Memory B cell (primary cell): ENCODE results near the gene PSTPIP2.
"Not testable (repeated sequence)": the region's sequence is repeated elsewhere in the genome, so short reads cannot be mapped to it uniquely, and the experiment has no call there.

Source experiments
- ATAC-seq: fragments of 150-1000 bp; cut with Tn5 transposase; 2 replicates; pipeline ENCODE4 v1.10.0; 2021; ENCODE audit warnings: low read depth, mild to moderate bottlenecking, moderate library complexity
- DNase-seq, 2 donors: peaks; one replicate each; pipeline ENCODE4 v3.0.0; 2022; ENCODE audit warnings: low spot score in 2 of 2
- H3K27ac Mint-ChIP-seq: one replicate; pipeline ENCODE4 v1.8.0; 2022; ENCODE audit warnings: mild to moderate bottlenecking, moderate library complexity, mixed read lengths
- H3K27me3 Mint-ChIP-seq: one replicate; pipeline ENCODE4 v1.8.0; 2022; ENCODE audit warnings: mixed read lengths
- H3K36me3 Mint-ChIP-seq: one replicate; pipeline ENCODE4 v1.8.0; 2022; ENCODE audit warnings: mild to moderate bottlenecking, mixed read lengths
- H3K4me1 Mint-ChIP-seq: one replicate; pipeline ENCODE4 v1.8.0; 2022; ENCODE audit warnings: mixed read lengths
- H3K4me3 Mint-ChIP-seq: one replicate; pipeline ENCODE4 v1.8.0; 2022; ENCODE audit warnings: mild to moderate bottlenecking, moderate library complexity, mixed read lengths
- H3K9me3 Mint-ChIP-seq: one replicate; pipeline ENCODE4 v1.8.0; 2022; ENCODE audit warnings: mixed read lengths

PSTPIP2 gene

DNA sequence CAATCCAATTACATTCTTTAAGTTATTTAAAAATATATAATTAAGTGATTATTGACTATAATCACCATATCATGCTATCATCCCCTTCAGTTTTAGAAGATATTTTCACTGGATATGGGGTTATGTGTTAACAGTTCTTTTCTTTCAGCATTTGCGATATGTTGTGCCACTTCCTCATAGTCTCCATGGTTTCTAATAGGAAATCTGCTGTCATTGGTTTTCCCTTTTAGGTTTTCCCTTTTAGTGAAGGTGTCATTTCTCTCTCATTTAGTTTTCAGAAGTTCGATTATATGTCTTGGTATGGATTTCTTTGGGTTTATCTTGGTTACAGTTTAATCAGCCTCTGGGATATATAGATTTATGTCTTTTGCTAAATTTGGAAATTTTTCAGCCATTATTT is 70.2 kb downstream of the PSTPIP2 start:
- ATAC-seq, result no peak
- H3K27ac Mint-ChIP-seq, result no peak overlapping the region
- H3K9me3 Mint-ChIP-seq, result peaks cover 4% of the 10 kb centered on the region
- H3K4me3 Mint-ChIP-seq, result no peak overlapping the region
- no peaks in the 10 kb centered on the region for H3K27me3 Mint-ChIP-seq
- DNase-seq, result no peak
- H3K4me1 Mint-ChIP-seq, result peaks cover 7% of the 10 kb centered on the region
- no peaks in the 10 kb centered on the region for H3K36me3 Mint-ChIP-seq

DNA sequence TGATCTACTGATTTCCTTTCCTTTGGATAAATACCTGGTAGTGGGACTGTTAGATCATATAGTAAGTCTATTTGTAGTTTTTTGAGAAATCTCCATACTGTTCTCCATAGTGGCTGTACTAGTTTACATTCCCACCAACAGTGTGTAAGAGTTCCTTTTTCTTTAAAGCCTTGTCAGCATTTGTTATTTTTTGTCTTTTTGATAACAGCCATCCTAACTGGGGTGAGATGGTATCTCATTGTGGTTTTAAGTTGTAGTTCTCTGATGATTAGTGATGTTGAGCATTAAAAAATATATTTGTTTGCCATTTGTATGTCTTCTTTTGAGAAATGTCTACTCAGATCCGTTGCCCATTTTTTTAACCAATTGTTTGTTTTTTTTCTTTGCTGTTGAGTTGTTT is 71.0 kb downstream of the PSTPIP2 start:
- DNase-seq, result no peak
- H3K27me3 Mint-ChIP-seq, result no peaks in the 10 kb centered on the region
- H3K36me3 Mint-ChIP-seq, result no peaks in the 10 kb centered on the region
- H3K4me1 Mint-ChIP-seq, result peaks cover 7% of the 10 kb centered on the region
- no peak overlapping the region for H3K27ac Mint-ChIP-seq
- ATAC-seq, result no peak
- H3K9me3 Mint-ChIP-seq, result peaks cover 4% of the 10 kb centered on the region
- no peak overlapping the region for H3K4me3 Mint-ChIP-seq

DNA sequence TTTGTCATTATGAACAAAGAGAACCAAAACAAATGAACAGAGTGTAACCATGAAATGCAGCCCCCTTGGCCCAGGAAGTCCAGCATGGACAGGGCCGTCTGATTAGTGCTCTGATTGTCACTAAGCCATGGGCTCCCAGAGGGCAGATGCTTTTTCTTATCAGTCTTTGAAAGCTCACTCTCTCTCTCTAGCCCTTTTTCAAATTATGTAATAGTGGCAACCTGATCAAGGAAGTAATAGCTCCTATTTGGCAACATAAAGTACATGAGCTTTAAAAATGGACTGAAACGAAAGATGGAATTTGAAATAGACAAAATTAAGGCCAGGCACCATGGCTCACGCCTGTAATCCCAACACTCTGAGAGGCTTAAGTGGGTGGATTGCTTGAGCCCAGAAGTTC is 72.5 kb downstream of the PSTPIP2 start:
- H3K4me1 Mint-ChIP-seq, result peaks cover 7% of the 10 kb centered on the region
- no peak for DNase-seq
- ATAC-seq, result no peak
- peaks cover 4% of the 10 kb centered on the region for H3K9me3 Mint-ChIP-seq
- no peaks in the 10 kb centered on the region for H3K27me3 Mint-ChIP-seq
- H3K27ac Mint-ChIP-seq, result no peak overlapping the region
- no peaks in the 10 kb centered on the region for H3K36me3 Mint-ChIP-seq
- no peak overlapping the region for H3K4me3 Mint-ChIP-seq

DNA sequence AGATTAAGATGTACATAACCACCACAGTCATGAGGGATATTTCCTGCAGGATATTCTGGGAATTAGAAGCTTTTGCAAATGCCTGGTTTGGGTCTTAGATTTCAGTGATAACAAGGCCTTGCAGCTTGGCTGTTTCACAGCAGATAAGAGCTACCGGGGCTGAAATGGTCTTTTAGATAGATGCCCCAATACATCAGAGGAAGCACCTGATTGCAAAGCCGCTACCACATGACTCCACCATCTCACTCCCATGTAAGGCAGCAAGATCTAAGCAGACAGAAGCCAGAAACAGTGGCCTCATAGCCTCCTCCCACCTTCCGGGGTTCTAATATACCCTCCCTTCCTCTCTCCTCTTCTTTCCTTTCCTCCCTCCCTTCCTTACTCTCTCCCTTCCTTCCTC is 73.8 kb downstream of the PSTPIP2 start:
- DNase-seq (no peak), ATAC-seq (no peak)
- Mint-ChIP-seq H3K27me3 (no peaks in the 10 kb centered on the region), H3K4me1 (peaks cover 7% of the 10 kb centered on the region), H3K9me3 (peaks cover 4% of the 10 kb centered on the region), H3K4me3 (no peak overlapping the region), H3K27ac (no peak overlapping the region), H3K36me3 (no peaks in the 10 kb centered on the region)

GRCh38 chr18:45997700-45998151 is 74.3 kb downstream of the PSTPIP2 start:
- ATAC-seq (peak; percentile 21), DNase-seq (no peak)
- H3K27me3 Mint-ChIP-seq, result no peaks in the 10 kb centered on the region
- peaks cover 7% of the 10 kb centered on the region for H3K4me1 Mint-ChIP-seq
- H3K4me3 Mint-ChIP-seq, result no peak overlapping the region
- no peak overlapping the region for H3K27ac Mint-ChIP-seq
- H3K9me3 Mint-ChIP-seq, result peaks cover 4% of the 10 kb centered on the region
- H3K36me3 Mint-ChIP-seq, result no peaks in the 10 kb centered on the region

DNA sequence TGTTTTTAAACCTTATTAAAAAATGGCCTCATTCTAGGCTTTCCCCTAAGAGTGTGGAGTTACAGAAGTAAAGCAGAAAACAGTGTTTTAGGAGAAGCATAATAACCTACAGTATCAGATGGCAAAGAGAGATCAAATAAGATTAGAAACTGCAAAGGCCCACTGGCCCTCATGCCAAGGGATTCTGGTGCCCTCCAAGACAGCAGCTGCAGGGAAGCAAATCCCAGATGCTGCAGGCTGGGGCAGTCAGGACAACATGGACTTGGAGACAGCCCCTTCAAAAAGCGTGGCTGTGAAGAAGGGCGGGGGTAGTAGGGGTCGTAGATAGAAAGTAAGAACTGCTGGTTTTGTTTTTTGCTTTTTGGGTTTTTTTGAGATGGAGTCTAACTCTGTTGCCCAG is 76.6 kb downstream of the PSTPIP2 start:
- H3K9me3 Mint-ChIP-seq, result no peaks in the 10 kb centered on the region
- no peak overlapping the region for H3K4me3 Mint-ChIP-seq
- no peak for DNase-seq
- H3K4me1 Mint-ChIP-seq, result peaks cover 7% of the 10 kb centered on the region
- no peaks in the 10 kb centered on the region for H3K36me3 Mint-ChIP-seq
- no peak overlapping the region for H3K27ac Mint-ChIP-seq
- no peaks in the 10 kb centered on the region for H3K27me3 Mint-ChIP-seq
- no peak for ATAC-seq

- no peak for ATAC-seq
- peaks cover 2% of the 10 kb centered on the region for H3K27me3 Mint-ChIP-seq
- no peaks in the 10 kb centered on the region for H3K9me3 Mint-ChIP-seq
- peaks cover 2% of the 10 kb centered on the region for H3K36me3 Mint-ChIP-seq
- no peak overlapping the region for H3K27ac Mint-ChIP-seq
- no peak for DNase-seq
- peaks cover 5% of the 10 kb centered on the region for H3K4me1 Mint-ChIP-seq
- H3K4me3 Mint-ChIP-seq, result no peak overlapping the region
Measured at GRCh38 chr18:45993438-45993837, 78.6 kb downstream of the PSTPIP2 start.

DNA sequence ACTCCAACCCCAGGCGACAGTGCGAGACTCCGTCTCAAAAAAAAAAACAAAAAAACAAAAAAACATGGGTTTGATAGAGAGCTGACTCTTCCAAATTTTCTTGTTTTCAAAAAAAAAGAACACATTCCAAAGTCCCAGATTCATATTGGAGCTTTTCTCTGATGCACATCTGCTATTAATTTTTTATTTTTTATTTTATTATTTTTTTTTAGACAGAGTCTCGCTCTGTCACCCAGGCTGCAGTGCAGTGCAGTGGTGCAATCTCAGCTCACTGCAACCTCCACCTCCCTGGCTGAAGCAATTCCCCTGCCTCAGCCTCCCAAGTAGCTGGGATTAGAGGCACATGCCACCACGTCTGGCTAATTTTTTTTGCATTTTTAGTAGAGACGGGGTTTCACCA is 79.5 kb downstream of the PSTPIP2 start:
- H3K9me3 Mint-ChIP-seq, ATAC-seq, H3K27me3 Mint-ChIP-seq, H3K4me3 Mint-ChIP-seq, H3K27ac Mint-ChIP-seq, H3K36me3 Mint-ChIP-seq, H3K4me1 Mint-ChIP-seq, DNase-seq: not testable (repeated sequence)

GRCh38 chr18:45991788-45992187 is 80.3 kb downstream of the PSTPIP2 start:
- DNase-seq, result no peak
- peaks cover 6% of the 10 kb centered on the region for H3K27me3 Mint-ChIP-seq
- ATAC-seq, result no peak
- no peaks in the 10 kb centered on the region for H3K9me3 Mint-ChIP-seq
- peaks cover 2% of the 10 kb centered on the region for H3K36me3 Mint-ChIP-seq
- H3K4me3 Mint-ChIP-seq, result no peak overlapping the region
- no peaks in the 10 kb centered on the region for H3K4me1 Mint-ChIP-seq
- no peak overlapping the region for H3K27ac Mint-ChIP-seq

DNA sequence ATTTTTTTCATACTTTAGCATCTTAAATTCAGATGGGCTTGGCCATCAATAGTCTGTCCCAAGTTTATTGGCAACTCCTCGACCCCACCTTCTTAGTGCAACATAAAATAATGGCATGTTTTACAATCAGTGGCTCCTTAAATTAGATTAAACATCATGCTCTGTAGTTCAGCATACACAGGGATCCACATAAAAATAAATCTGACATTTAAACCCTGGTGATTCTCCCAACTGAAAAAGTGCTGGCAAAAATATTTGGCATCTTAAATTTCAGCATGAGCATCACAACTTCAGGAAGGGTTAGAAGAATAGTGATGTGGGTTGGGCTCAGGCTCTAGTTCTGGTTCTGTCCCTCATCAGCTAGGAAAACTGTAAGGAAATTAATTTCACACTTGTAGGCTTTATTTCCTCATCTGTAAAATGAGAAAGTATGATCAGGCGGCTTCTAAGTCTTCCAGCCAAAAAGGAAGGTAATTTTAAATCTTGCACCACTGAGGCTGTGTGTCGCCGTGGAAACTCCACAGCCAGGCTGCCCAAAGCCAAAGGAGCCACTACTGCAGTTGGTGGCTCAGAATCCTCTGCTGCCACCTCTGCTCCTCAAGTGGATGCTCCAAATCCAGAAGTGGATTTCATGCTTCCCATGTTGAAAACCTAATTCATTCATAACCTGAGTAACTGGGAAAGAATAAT is 87.4 kb downstream of the PSTPIP2 start:
- Mint-ChIP-seq H3K4me3 (no peak overlapping the region), H3K9me3 (no peaks in the 10 kb centered on the region), H3K27ac (no peak overlapping the region)

DNA sequence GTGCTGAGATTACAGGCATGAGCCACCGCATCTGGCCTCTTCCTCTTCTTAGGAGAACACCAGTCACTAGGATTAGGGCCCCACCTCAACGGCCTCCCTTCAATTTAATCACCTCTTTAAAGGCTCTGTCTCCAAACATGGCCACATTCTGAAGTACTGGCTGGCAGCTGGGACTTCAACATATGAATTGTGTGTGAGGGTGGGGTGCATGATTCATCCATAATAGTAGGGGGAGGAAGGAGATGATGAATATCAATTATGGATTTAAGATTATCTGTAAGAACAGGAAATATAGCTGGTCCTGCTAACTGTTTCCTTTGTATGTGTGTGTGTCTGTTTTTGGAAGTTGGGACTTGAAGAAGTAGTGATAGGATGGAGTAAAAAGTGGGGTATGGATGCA is 90.2 kb downstream of the PSTPIP2 start:
- Mint-ChIP-seq H3K4me1 (no peaks in the 10 kb centered on the region), H3K9me3 (no peaks in the 10 kb centered on the region), H3K27me3 (peaks cover 7% of the 10 kb centered on the region), H3K27ac (no peak overlapping the region), H3K4me3 (no peak overlapping the region), H3K36me3 (no peaks in the 10 kb centered on the region)
- ATAC-seq (no peak), DNase-seq (no peak)

More for the DNA sequence above, 87.4 kb downstream of the PSTPIP2 start:
- DNase-seq (no peak), ATAC-seq (no peak)
- Mint-ChIP-seq H3K36me3 (peaks cover 2% of the 10 kb centered on the region), H3K4me1 (no peaks in the 10 kb centered on the region), H3K27me3 (peaks cover 13% of the 10 kb centered on the region)

DNA sequence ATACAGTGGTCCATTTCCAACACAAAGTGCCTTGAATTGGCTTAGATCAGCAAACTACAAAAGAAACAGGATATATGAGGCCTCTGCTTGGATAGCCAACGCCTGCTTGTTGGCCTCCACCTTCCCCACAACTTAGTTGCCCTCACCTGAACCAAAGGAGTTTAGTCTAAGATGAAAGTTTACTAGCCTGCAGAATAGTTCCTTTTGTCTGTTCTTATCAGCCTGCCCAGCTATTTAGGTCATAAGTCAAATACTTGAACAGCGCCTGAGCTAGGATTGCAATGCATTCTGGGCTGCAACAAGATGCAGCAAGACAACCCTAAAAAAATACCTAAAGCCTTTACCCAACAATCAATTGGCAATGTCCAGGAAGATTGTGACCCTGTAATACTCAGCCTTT is 91.8 kb downstream of the PSTPIP2 start:
- H3K4me1 Mint-ChIP-seq, result no peaks in the 10 kb centered on the region
- no peaks in the 10 kb centered on the region for H3K36me3 Mint-ChIP-seq
- no peak for ATAC-seq
- H3K27ac Mint-ChIP-seq, result no peak overlapping the region
- H3K27me3 Mint-ChIP-seq, result peaks cover 7% of the 10 kb centered on the region
- no peaks in the 10 kb centered on the region for H3K9me3 Mint-ChIP-seq
- no peak overlapping the region for H3K4me3 Mint-ChIP-seq
- DNase-seq, result no peak

GRCh38 chr18:45978084-45978483 is 94.0 kb downstream of the PSTPIP2 start:
- Mint-ChIP-seq H3K27ac (no peak overlapping the region), H3K4me1 (peaks cover 6% of the 10 kb centered on the region), H3K4me3 (no peak overlapping the region), H3K9me3 (no peaks in the 10 kb centered on the region), H3K27me3 (peaks cover 7% of the 10 kb centered on the region), H3K36me3 (no peaks in the 10 kb centered on the region)
- no peak for ATAC-seq
- DNase-seq, result no peak

DNA sequence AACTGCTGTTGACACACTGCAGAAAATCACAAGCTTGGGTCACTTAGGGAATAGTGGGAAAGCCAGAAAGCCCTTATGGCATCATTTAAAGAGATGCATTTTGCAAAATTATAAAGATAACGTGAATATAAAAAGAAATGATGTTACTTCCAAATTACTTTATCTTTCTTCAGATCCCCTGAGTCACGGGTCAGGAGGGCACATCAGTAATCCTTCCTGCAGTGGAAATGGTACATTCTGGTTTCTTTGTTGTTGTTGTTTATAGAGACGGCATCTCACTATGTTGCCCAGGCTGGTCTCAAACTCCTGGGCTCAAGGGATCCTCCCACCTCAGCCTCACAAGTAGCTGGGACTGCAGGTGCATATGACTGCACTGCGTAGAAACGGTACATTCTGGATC is 95.1 kb downstream of the PSTPIP2 start:
- peaks cover 6% of the 10 kb centered on the region for H3K4me1 Mint-ChIP-seq
- H3K9me3 Mint-ChIP-seq, result no peaks in the 10 kb centered on the region
- H3K36me3 Mint-ChIP-seq, result no peaks in the 10 kb centered on the region
- ATAC-seq, result no peak
- DNase-seq, result no peak
- H3K27me3 Mint-ChIP-seq, result peaks cover 2% of the 10 kb centered on the region
- no peak overlapping the region for H3K27ac Mint-ChIP-seq
- H3K4me3 Mint-ChIP-seq, result no peak overlapping the region

DNA sequence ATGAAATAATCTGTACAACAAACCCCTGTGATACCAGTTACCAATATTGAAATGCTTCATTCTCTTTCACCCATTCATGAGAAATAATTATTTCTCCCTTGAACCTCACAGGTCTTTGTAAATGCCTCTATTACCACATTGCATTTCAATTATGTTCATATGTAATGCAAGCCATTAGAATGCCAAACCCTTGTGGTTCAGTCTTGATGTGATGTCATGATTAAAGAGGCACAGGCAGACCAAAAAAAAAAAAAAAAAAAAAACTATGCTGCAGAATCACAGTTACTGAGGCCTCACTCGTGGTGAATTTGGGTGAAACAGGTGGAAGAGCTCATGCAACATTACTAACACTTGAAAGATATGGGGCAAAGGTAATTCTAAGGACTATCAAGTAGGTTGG is 95.5 kb downstream of the PSTPIP2 start:
- Mint-ChIP-seq H3K9me3 (no peaks in the 10 kb centered on the region), H3K4me1 (peaks cover 6% of the 10 kb centered on the region), H3K4me3 (no peak overlapping the region), H3K36me3 (no peaks in the 10 kb centered on the region), H3K27ac (no peak overlapping the region), H3K27me3 (no peaks in the 10 kb centered on the region)
- no peak for DNase-seq
- ATAC-seq, result no peak
